Central memory CD8-positive, alpha-beta T cell (primary cell): ENCODE results near the gene CDHR3.

Experiments
- ATAC-seq: fragments of 150-1000 bp; cut with Tn5 transposase; replicated peaks from 2 replicates; pipeline ENCODE4 v1.10.0; 2022; ENCODE audit warnings: mild to moderate bottlenecking, moderate FRiP score, moderate number of reproducible peaks; ENCODE audit not compliant: poor library complexity, severe bottlenecking; ENCODE audit errors: extremely low read depth
- DNase-seq, 2 donors: peaks; one replicate each; pipeline ENCODE4 v3.0.0; 2021; ENCODE audit warnings: low spot score in 2 of 2
- H3K27ac Mint-ChIP-seq: one replicate; pipeline ENCODE4 v1.8.0; 2022; ENCODE audit warnings: low read depth, mild to moderate bottlenecking, moderate library complexity, mixed read lengths
- H3K27me3 Mint-ChIP-seq: one replicate; pipeline ENCODE4 v1.8.0; 2022; ENCODE audit warnings: mixed read lengths
- H3K36me3 Mint-ChIP-seq: one replicate; pipeline ENCODE4 v1.8.0; 2022; ENCODE audit warnings: mild to moderate bottlenecking, moderate library complexity, mixed read lengths; ENCODE audit not compliant: insufficient read depth
- H3K4me1 Mint-ChIP-seq: one replicate; pipeline ENCODE4 v1.8.0; 2022; ENCODE audit warnings: mixed read lengths
- H3K4me3 Mint-ChIP-seq: one replicate; pipeline ENCODE4 v1.8.0; 2022; ENCODE audit warnings: mild to moderate bottlenecking, moderate library complexity, mixed read lengths
- H3K9me3 Mint-ChIP-seq: one replicate; pipeline ENCODE4 v1.8.0; 2022; ENCODE audit warnings: mixed read lengths

CDHR3 gene

DNA sequence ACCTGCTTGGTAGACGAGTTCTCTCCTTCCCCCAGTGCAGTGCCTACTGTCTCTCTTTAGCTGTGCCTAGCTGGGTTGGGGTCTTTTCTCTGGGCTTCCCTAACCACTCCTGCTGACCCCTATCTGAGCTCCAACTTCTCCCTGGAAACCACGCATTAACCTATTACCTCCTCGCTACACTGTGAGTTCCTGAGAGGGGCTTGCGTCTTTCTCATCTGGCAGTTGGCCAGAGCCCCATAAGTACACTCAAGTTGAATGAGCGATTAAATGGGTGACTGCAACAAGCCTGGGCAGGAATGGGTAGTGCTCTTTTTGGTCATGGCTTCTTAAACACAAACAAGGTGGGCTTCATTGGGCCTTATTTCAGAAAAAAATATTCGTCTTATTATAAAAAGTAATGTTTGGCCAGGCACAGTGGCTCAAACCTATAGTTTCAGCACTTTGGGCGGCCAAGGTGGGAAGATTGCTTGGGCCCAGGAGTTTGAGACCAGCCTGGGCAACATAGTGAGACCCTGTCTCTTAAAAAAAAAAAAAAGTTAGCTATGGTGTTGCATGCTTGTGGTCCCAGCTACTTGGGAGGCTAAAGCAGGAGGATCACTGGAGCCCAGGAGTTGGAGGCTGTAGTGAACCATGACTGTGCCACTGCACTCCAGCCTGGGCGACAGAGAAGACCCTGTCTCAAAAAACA lies 107.6 kb downstream of the CDHR3 start:
- Mint-ChIP-seq H3K4me1 (peaks cover 30% of the 10 kb centered on the region), H3K36me3 (no peaks in the 10 kb centered on the region), H3K27me3 (no peaks in the 10 kb centered on the region), H3K4me3 (peak overlapping the region; percentile 66), H3K9me3 (no peaks in the 10 kb centered on the region), H3K27ac (peak overlapping the region; percentile 83)
- DNase-seq = no peak
- ATAC-seq = no peak

DNA sequence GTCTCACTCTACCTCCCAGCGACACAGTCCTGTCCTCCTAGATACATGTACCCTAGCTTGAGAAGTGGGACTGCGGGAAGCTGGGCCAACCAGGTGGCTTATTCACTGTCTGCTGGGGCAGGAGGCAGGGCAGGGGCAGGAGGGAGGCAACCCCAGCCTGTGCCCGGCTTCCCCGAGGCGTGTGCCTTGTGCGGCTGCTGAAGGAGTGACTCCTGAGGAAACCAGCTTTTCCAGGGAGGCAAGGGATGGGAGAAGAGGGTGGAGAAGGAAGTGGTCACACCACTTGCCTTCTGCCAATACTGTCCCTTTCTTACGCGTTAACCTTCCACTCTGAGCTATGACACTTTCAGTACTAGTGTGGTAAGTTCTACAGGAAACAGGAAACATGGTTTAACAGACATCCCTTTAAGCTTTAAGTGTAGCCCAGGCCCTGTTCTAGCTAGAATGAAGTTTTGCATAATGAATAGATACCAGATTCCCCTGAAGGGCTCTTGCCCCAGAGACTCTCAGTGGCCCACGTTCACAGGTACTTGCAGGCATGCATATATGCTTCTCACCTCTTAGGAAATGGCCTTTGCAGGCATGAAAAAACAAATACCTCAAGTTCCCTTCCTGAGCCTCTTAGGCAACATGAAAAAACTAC lies 108.4 kb downstream of the CDHR3 start:
- Mint-ChIP-seq H3K4me1 (peaks cover 32% of the 10 kb centered on the region), H3K27me3 (no peaks in the 10 kb centered on the region), H3K27ac (peak overlapping the region; percentile 83), H3K36me3 (no peaks in the 10 kb centered on the region), H3K4me3 (peak overlapping the region; percentile 66), H3K9me3 (no peaks in the 10 kb centered on the region)
- peak in 1 of 2 donors; percentile 39 for DNase-seq
- ATAC-seq = peak; percentile 99

DNA sequence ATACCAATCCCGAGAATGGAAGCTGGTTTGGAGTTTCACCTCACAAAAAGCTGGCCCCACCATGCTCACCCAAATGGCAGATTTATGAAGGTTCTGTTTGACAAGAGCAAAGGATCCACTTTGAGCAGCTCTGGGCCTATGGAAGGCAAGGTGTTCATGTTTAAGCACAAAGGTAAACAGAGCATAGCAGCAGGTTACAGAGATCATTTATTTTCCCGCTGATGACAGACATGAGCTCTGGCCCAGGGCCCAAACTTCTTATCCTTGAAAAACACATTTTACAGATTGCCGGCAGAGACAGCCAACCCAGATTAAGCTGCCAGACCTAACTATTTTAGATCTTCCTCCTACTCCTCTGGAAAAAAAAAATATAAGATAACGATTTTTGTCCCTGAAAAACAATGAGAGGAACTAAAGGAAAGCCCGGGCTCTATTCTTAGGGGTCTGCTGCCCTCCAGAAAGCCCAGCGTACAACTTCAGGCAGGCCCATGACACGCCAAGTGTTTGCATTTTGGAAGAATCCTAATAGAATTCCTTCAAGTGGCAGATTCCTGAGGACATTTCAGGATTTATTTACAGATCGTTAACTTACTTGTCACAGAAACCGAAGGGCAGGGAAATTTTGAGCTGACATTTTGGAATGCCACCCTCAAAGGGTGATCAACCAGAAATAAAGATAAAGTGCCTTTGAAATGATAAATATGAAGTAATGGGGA lies 109.1 kb downstream of the CDHR3 start:
- Mint-ChIP-seq H3K36me3 (no peaks in the 10 kb centered on the region), H3K4me1 (peaks cover 39% of the 10 kb centered on the region), H3K4me3 (peak overlapping the region; percentile 66), H3K27ac (peak overlapping the region; percentile 83), H3K9me3 (no peaks in the 10 kb centered on the region), H3K27me3 (no peaks in the 10 kb centered on the region)
- ATAC-seq = no peak
- DNase-seq = no peak

DNA sequence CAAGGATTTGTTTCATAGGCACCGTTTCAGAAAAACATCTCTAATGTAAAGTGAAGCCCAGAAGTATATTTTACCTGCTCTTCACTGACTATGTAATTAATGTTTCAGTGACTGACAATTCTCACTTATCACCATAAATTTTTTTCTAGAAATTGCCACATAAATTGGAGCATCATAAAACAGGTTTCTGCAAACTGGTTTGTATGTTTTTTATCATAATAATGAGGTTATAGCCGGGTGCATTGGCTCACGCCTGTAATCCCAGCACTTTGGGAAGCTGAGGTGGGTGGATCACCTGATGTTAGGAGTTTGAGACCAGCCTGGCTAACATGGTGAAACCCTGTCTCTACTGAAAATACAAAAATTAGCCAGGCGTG lies 109.6 kb downstream of the CDHR3 start:
- Mint-ChIP-seq H3K4me3 (no peak overlapping the region), H3K4me1 (peaks cover 44% of the 10 kb centered on the region), H3K9me3 (no peaks in the 10 kb centered on the region), H3K27me3 (no peaks in the 10 kb centered on the region), H3K27ac (no peak overlapping the region), H3K36me3 (no peaks in the 10 kb centered on the region)
- ATAC-seq (no peak), DNase-seq (no peak)

DNA sequence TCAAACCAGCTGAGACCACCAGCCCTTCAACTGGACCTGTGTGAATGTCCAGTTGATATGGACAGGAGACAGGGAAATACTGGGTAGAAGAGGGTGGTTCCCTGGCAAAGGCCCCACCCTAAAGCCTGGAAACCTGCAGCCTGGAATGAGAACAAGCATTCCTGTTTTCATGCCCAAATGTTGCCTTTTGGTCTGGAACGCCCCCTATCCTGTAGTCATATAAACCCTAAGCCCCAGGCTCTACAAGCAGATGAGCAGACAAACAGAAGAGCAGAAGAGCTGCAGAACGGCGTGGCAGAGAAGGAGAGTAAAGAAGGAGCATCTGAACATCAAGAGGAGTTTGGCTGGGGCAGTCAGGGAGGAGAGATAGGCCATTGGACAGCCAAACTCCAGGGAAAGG lies 110.6 kb downstream of the CDHR3 start:
- H3K4me1 Mint-ChIP-seq = peaks cover 47% of the 10 kb centered on the region
- no peaks in the 10 kb centered on the region for H3K9me3 Mint-ChIP-seq
- ATAC-seq (no peak), DNase-seq (no peak)
- H3K27me3 Mint-ChIP-seq = no peaks in the 10 kb centered on the region
- no peak overlapping the region for H3K27ac Mint-ChIP-seq
- no peaks in the 10 kb centered on the region for H3K36me3 Mint-ChIP-seq
- H3K4me3 Mint-ChIP-seq = no peak overlapping the region

DNA sequence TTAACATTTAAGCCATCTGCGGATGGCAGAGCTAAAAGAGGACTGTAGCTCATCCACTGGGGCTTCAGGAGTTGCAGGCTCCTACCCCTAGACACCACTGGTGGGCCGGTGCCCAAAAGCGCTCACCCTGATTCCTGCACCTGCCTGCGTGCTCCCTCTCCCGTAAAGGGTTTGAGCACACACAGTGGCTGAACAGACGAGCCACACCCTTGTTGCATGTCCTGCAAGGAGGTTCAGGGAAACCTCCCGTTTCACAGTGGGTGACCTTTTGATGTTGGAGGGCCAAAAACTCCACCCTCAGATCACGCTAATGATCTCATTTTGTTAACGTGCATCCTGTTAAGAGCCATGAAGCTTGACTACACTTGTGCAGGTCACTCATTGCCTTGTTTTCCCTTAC lies 111.2 kb downstream of the CDHR3 start:
- no peaks in the 10 kb centered on the region for H3K27me3 Mint-ChIP-seq
- DNase-seq (no peak), ATAC-seq (no peak)
- peaks cover 49% of the 10 kb centered on the region for H3K4me1 Mint-ChIP-seq
- H3K36me3 Mint-ChIP-seq = no peaks in the 10 kb centered on the region
- no peaks in the 10 kb centered on the region for H3K9me3 Mint-ChIP-seq
- H3K4me3 Mint-ChIP-seq = no peak overlapping the region
- H3K27ac Mint-ChIP-seq = peak overlapping the region; percentile 58

DNA sequence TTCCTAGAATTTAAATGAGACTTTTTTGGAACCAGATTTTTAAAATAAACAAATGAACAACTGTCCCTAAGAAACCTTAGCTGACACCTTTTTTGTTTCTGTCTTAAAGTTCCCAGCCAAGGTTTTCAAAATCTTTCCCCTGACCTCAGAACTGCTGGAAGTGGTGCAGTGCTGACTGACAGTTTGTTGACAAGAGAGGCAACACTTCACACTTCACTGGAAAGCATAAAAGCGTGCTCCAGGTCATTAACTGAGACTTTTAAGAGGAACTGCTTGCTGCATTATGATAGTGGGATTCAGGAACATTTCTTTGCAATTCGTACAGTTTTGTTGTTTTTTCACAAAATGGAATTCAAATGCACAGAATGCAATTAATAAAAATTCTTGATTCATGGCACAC lies 112.9 kb downstream of the CDHR3 start:
- H3K4me3 Mint-ChIP-seq = no peak overlapping the region
- H3K27me3 Mint-ChIP-seq = no peaks in the 10 kb centered on the region
- H3K4me1 Mint-ChIP-seq = peaks cover 43% of the 10 kb centered on the region
- no peak for ATAC-seq
- DNase-seq = no peak
- H3K9me3 Mint-ChIP-seq = no peaks in the 10 kb centered on the region
- no peaks in the 10 kb centered on the region for H3K36me3 Mint-ChIP-seq
- H3K27ac Mint-ChIP-seq = no peak overlapping the region

DNA sequence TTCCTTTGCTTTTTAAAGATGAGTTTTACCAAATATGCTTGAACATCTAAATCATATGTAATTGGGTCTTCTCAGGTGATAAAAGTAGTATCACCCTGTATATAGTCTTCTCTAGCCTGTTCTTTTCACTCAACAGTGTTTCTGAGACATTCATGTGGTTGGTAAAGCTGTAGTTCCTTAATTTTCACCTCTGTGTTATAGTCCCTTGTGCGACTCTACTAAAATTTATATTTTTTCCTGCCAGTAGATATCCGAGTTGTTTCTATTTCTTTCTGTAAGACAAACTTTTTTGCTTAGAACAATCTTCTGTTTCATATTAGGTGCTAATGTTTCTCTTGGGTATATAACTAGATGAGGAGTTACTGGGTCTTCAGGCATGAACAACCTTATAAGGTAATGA lies 113.5 kb downstream of the CDHR3 start:
- Mint-ChIP-seq H3K9me3 (no peaks in the 10 kb centered on the region), H3K4me1 (peaks cover 37% of the 10 kb centered on the region), H3K27ac (no peak overlapping the region), H3K36me3 (no peaks in the 10 kb centered on the region), H3K4me3 (no peak overlapping the region), H3K27me3 (no peaks in the 10 kb centered on the region)
- ATAC-seq = no peak
- no peak for DNase-seq

DNA sequence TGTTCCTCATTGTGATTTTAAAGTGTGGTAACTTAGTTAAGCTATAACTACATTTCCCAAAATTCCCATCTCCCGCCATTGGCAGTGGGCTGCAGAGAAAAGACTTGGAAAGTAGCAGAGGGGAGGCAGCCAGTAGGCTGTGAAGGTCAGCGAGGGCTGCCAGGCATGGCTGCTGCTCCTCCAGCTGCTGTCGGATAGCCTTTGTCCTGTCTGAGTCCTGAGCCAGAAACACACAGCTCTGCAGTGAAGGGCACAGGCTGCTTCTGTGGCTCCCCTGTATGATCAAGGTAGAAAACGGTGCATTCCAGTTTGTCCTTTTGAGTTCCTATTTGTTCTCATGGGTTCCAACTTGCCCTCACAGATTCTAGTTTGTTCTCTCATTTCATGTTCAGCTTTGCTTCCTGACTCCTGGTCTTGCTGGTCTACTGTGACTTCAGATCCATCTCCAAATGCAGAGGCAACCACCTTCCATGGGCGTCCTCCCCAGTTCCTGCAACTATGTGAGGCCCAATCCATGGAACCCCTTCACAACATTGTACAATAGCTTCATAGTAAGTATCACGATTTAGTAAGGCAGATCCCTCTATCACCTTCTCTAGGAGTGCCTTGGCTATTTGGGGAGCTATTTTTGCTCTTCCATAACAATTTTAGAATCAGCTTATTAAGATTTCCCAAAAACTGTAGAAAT lies 117.4 kb downstream of the CDHR3 start:
- H3K36me3 Mint-ChIP-seq = peaks cover 1% of the 10 kb centered on the region
- DNase-seq = no peak
- H3K9me3 Mint-ChIP-seq = no peaks in the 10 kb centered on the region
- H3K4me1 Mint-ChIP-seq = peaks cover 27% of the 10 kb centered on the region
- no peak for ATAC-seq
- H3K4me3 Mint-ChIP-seq = no peak overlapping the region
- no peaks in the 10 kb centered on the region for H3K27me3 Mint-ChIP-seq
- no peak overlapping the region for H3K27ac Mint-ChIP-seq

DNA sequence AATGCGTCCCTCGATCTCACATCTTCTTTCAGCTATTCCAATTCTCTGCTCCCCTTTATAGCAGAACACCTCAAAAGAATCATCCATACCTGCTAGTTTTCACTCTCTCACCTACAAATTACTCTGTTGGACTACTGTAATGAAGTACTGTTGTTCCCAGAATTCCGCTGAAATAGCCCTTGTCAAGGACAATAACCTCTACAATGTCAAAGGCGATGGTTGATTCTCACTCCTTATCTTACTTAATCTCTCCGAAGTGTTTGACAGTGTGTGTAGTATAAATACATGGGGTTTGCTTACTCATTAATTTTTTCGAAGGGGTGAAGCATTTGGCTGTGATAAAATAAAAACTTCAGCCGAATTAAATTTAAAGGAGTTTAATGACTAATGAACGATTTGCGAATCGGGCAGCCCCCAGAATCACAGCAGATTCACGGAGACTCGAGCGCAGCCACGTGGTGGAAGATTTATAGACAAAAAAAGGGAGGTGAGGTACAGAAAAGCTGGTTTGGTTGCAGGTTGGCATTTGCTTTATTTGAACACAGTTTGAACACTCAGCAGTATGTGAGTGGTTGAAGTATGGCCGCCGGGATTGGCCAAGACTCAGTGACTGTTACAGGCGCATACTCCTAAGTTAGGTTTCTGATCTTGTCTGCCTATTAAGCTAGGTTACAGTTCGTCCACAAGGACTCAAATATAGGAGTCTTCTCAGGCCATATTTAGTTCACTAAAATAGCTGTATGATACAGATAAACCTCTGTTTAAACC lies 119.2 kb downstream of the CDHR3 start:
- Mint-ChIP-seq H3K36me3 (peaks cover 3% of the 10 kb centered on the region), H3K9me3 (no peaks in the 10 kb centered on the region), H3K4me3 (no peak overlapping the region), H3K27ac (no peak overlapping the region), H3K4me1 (peaks cover 21% of the 10 kb centered on the region), H3K27me3 (no peaks in the 10 kb centered on the region)
- no peak for ATAC-seq
- no peak for DNase-seq
